NCI-H1092 (cell line): ENCODE results near the gene DERL3.

ENCODE experiments used
- DNase-seq: peaks from one replicate; lab custom pipeline; 2025; lab: John Stamatoyannopoulos, UW

The DERL3 gene

GRCh38 chr22:23831261-23831660, 7.5 kb downstream of the DERL3 start:
- no peak for DNase-seq

GRCh38 chr22:23829845-23830372, 8.9 kb downstream of the DERL3 start:
- no peak for DNase-seq

GRCh38 chr22:23828800-23829680, 9.8 kb downstream of the DERL3 start:
- DNase-seq = no peak

DNA sequence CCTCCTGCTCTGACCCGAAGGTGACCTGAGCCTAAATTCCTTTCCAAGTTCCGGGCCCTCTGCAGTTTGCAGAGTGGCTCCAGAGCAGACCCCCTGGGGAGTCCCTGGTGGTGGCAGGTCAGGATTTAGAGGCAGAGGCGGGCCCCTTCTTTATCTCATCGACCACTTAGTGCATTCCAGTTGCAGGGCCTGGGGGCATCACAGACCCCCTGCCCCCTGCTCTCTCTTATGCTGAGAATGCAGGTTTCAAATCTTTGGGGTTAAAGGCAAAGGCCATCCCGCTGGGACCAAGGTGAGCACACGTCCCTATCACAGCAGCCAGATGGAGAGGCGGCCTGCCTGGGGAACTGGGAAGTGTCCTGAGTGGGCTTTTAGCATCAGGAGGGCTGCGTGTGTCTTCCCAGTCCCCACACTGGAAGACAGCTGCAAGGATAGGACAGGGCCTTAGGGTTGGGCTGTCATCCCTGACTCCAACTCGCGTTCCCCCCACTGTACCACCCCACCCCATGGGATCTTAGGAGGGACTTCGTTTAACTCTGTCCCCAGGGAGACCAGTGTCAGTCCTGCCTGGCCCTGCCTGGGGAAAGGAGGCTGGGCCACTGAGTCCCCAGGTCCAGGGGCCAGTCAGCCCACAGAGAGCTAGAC, 11.3 kb downstream of the DERL3 start:
- DNase-seq = no peak

DNA sequence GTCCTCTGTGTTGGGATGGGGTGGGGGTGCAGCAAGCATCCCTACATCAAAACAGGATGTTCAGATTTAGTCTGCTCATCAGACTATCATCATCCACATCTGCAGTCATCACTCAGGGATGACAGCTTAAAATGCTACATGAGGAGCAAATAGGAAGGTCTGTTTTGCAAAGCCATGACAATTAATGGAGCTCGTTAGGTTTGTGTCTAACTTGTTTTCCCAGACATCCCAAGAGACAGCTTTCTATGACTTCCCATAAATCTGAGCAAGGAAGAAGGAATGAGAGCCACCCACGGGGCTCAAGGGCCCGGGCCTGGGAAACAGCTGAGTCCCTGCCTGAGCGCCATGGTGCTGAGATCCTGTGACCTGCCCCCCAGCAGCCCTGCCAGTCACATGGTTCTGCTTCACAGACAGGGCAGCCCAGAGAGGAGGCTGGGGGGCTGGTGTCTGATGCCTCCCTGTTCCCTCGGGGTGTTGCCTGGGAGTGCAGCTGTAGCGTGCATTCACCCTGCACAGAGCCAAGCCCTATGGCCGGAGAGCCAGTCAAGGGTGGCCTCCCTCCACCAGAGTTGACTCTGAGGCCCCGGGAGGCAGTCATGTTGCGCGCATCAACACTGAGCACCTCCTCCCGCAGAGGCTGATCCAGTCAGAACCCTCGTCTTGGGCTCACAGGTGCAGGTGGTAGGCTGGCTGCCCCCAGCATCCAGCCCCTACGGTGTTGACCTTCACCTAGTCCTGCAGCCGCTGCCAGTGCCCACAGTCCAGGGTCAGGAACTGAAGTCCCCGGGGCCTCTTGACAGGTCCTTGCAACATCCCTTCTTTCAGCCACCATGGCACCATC, 12.1 kb downstream of the DERL3 start:
- DNase-seq = no peak

DNA sequence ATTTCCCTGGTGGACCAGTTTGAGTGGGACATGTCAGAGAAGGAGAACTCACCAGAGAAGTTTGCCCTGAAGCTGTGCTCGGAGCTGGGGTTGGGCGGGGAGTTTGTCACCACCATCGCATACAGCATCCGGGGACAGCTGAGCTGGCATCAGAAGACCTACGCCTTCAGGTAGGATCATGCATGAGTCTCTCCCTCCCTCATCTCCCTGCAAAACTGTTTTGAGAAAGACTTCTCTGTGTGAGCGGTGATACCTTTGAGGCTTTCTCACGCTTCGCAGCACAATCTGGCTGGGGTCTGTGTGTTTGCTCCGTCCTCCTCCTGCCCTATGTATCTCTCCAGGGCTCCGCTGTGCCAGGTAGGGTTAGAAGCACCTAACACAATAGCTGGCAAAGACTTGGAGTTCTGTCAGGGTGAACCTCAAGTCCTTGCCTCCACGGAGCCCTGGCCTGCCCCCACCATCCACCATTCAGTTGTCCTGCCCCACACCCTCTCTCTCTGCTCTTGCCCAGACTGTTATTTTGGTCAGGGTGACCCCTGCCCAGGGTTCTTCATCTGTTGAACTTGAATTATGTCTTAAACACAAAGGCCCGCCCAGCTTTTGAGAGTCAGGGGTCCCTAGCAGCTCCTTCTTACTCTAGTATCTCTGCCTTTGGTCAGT, 13.4 kb downstream of the DERL3 start:
- no peak for DNase-seq

GRCh38 chr22:23824476-23825245, 14.1 kb downstream of the DERL3 start:
- DNase-seq = no peak

GRCh38 chr22:23823331-23823791, 15.4 kb downstream of the DERL3 start:
- DNase-seq = no peak

DNA sequence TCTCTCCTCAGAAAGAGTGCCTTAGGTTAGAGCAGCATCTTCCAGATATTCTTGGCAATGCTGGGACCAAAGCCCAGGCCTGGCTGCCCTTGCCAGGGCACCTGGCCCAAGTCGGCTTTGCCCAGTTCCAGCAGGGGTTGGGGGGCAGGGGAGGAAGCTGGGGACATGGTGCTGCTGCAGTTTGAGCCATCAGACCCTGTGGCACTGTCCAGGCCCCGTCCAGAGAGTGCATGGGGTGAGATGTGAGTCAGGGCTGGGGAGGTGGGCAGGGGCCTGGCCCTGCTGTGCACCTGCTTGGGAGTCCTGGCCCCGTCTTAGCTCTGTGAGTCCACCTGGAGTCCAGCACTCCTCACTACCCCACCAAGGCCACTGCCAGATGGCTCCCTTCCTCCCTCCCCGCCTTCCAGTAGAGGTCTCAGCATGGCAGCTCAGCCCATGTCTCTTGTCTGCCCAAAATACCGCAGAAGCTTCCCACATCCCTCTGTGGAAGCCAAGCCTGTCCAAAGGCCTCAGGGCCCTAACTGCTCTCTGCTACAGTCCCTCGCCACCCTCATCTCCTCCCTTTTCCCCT, 16.6 kb downstream of the DERL3 start:
- DNase-seq = no peak

- DNase-seq = no peak
These were observed 18.0 kb downstream of the DERL3 start for GRCh38 chr22:23820748-23821211.

DNA sequence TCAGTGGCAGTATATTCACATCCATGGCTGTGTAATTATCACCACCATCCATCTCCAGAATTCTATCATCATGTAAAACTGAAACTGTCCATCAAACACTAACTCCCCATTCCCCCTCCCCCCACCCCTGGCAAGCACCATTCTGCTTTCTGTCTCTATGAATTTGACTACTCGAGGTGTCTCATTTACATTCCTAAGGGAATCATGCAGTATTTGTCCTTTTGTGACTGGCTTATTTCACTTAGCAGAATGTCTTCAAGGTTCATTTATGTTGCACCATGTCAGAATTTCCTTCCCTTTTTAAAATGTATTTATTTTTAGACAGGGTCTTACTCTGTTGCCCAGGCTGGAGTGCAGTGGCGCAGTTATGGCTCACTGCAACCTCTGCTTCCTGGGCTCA, 20.3 kb downstream of the DERL3 start:
- no peak for DNase-seq

DNA sequence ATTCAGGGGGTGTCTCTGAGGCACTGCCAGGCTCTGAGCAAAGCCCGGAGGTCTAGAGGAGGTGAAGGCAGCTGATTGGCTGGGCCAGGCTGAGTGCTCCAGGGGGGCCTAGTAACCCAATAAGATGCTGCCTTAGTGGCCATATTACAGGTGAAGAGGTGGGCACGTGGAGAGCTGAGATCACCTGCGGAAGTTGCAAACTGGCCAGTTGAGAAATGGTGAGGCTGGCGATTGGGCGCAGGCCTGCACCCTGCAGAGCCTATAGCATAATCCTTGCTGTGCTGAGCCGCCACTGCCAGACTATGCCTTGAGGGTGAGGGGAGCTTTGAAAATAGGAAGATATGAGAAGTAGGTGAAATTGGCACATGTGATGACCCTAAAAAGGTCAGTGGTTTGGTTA, 21.7 kb downstream of the DERL3 start:
- DNase-seq = no peak

DNA sequence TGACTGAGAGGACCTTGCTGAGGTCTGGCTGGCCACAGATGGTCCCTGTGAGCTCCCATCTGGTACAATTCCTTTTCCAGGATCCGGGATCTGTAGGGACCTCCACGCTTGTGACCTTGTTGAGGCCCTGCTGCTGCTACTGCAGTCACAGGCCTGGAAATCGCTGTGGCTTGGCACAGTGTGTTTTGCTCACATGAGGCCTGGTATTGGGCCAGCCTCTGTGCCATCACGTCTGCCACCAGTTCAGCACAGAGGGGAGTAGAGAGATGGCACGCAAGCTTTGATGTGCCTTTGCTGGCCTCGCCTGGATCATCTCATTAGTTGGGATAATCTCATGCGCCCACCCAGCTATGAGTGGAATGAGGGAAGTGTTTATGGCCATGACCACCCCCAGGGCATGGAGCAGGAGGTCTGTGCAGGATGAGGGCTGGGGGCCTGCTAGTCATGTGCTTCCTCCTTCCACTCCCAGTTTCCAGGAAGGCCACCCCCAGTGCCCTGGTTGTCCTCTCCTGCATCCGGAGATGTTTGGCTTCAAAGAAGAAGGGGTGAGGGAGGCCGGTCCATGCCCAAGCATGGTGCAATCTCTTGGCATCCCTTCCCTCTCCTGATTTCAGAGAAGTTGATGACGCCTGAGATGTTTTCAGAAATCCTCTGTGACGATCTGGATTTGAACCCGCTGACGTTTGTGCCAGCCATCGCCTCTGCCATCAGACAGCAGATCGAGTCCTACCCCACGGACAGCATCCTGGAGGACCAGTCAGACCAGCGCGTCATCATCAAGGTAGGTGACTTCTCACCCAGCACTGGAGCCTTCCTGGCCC, 22.4 kb downstream of the DERL3 start:
- DNase-seq = no peak

DNA sequence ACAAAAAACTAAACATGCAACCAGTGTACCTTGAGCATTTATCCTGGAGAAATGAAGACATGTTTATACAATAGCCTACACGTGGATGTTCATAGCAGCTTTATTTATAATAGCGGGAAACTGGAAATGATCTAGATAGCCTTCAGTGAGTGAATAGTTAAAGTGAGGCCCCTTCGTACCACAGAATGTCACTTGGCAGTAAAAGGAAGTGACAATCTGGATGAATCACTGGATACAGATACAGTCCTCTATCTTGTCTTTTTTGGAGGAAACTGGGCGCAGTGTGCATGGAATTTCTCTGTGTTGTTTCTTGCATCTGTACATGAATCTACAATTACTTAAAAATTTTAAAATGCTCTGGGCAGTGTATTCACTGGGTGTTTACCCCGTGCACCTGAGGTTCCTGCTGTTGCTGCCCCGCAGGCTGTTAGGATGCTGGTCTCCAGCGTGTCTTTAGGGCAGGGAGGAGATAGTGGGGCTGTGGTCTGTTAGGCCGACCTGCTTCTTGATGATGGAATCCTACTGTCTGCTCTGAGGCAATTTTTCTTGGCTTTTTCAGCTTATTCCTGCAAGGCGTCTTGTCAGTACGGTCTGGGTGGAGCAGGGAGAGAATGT, 23.2 kb downstream of the DERL3 start:
- no peak for DNase-seq

- no peak for DNase-seq
These were observed 26.4 kb downstream of the DERL3 start for GRCh38 chr22:23812378-23812777.

GRCh38 chr22:23806837-23807236, 32.0 kb downstream of the DERL3 start:
- no peak for DNase-seq

DNA sequence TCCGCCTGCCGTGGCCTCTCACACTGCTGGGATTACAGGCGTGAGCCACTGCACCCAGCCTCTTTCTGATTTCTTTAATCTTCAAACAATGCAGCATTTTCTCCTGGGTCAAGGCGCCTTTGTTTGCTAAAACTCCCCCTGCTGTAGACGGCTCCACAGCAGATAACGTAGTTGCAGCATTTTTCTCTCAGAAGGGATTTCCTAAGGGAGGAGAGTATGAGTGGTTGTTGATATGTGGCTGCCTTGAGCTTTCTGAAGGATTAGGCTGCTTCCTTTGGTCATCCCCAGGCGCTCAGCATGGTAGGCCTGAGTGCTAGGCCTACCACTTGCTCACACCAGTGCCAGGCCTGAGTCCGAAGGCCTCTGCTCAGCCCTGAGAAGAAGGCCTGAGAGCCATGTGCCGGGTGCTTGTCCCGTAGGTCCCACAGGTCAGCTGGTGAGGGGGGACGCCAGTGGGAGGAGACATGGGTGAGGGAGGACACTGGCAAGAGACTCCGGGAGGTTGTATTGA, 34.0 kb downstream of the DERL3 start:
- no peak for DNase-seq

- DNase-seq = no peak
These were observed 35.6 kb downstream of the DERL3 start for GRCh38 chr22:23803001-23803819.
